CD8-positive, alpha-beta memory T cell (primary cell): ENCODE data around the gene RPL6. TPM values are rescaled to one million over a fixed set of nuclear protein-coding genes. Genes with fewer than 3 reads are reported as not detected.
"Not testable (repeated sequence)": the region's sequence is repeated elsewhere in the genome, so short reads cannot be mapped to it uniquely, and the experiment has no call there.

Experiments
- CTCF ChIA-PET: fragments of 350-600 bp; sonication (Branson Sonifier 250); formaldehyde crosslinking; loops from one replicate; lab custom pipeline; 2021; ENCODE audit warnings: antibody characterized with exemption; lab: Charles Lee
- POLR2A ChIA-PET: fragments of 350-600 bp; sonication (Branson Sonifier 250); formaldehyde crosslinking; loops from one replicate; lab custom pipeline; 2021; ENCODE audit warnings: antibody characterized with exemption; lab: Charles Lee
- DNase-seq, 5 donors: peaks; one replicate each; pipeline versions ENCODE4 v3.0.0 to v3.0.0-alpha.2; 2020 to 2022; ENCODE audit warnings: mixed read lengths in 1 of 5
- H3K27ac ChIP-seq: one replicate; pipeline ENCODE4 v1.7.0; 2013; ENCODE audit warnings: low read depth, mild to moderate bottlenecking, low read length, moderate library complexity
- H3K27me3 ChIP-seq: 2 replicates; pipeline ENCODE4 v1.7.0; 2013; ENCODE audit warnings: low read length, mild to moderate bottlenecking; ENCODE audit not compliant: insufficient read depth, poor library complexity, severe bottlenecking
- H3K36me3 ChIP-seq: 2 replicates; pipeline ENCODE4 v1.7.0; 2013; ENCODE audit warnings: mild to moderate bottlenecking, low read length, moderate library complexity; ENCODE audit not compliant: insufficient read depth
- H3K4me1 ChIP-seq: 2 replicates; pipeline ENCODE4 v1.7.0; 2013; ENCODE audit warnings: mild to moderate bottlenecking, low read length, moderate library complexity; ENCODE audit not compliant: insufficient read depth
- H3K4me3 ChIP-seq: 2 replicates; pipeline ENCODE4 v1.7.0; 2013; ENCODE audit warnings: mild to moderate bottlenecking, low read length
- H3K9me3 ChIP-seq: 2 replicates; pipeline ENCODE4 v1.7.0; 2013; ENCODE audit warnings: mild to moderate bottlenecking, low read length
- H3K27ac Mint-ChIP-seq, 8 donors: one replicate each; pipeline ENCODE4 v1.8.0; 2020 to 2021; ENCODE audit warnings: mixed read lengths in 8 of 8, mild to moderate bottlenecking in 6 of 8, inconsistent platforms in 3 of 8, moderate library complexity in 3 of 8
- H3K27me3 Mint-ChIP-seq, 2 donors: one replicate each; pipeline ENCODE4 v1.8.0; 2020 to 2021; ENCODE audit warnings: mixed read lengths in 2 of 2, mild to moderate bottlenecking in 1 of 2, moderate library complexity in 1 of 2
- H3K36me3 Mint-ChIP-seq, 3 donors: one replicate each; pipeline ENCODE4 v1.8.0; 2020 to 2021; ENCODE audit warnings: mixed read lengths in 3 of 3, inconsistent platforms in 1 of 3, mild to moderate bottlenecking in 1 of 3
- H3K4me1 Mint-ChIP-seq, 3 donors: one replicate each; pipeline ENCODE4 v1.8.0; 2020 to 2021; ENCODE audit warnings: mixed read lengths in 3 of 3, inconsistent platforms in 1 of 3, mild to moderate bottlenecking in 1 of 3
- H3K4me3 Mint-ChIP-seq, 7 donors: one replicate each; pipeline ENCODE4 v1.8.0; 2020 to 2021; ENCODE audit warnings: mixed read lengths in 7 of 7, mild to moderate bottlenecking in 6 of 7, moderate library complexity in 4 of 7, inconsistent platforms in 2 of 7
- H3K9me3 Mint-ChIP-seq, 5 donors: one replicate each; pipeline ENCODE4 v1.8.0; 2020 to 2022; ENCODE audit warnings: mixed read lengths in 5 of 5, mild to moderate bottlenecking in 3 of 5, moderate library complexity in 2 of 5, inconsistent platforms in 1 of 5
- polyA plus RNA-seq: library from polyadenylated mRNA; unstranded; fragments of 300-500 nt; fragmentation: Illumina TruSeq; gene quantifications from one replicate; pipeline ENCODE4 v1.2.3, GENCODE V29; 2021
- total RNA-seq, 2 experiments: library from RNA; stranded (reverse); gene quantifications; one replicate each; pipeline ENCODE4 v1.2.3, GENCODE V29; 2021

Gene RPL6
- total RNA-seq (1,000 to 10,000 TPM; 1,957 to 2,019 TPM), polyA plus RNA-seq (609 TPM)

GRCh38 chr12:112409064-112409905 is at the start of gene RPL6:
RPL6 (minus strand) TSS chr12:112409605; CDS start chr12:112408656, 949 bp downstream.
- Mint-ChIP-seq H3K9me3 (no peaks in the 10 kb centered on the region), H3K27ac (peak within 1 kb of the TSS; percentile 94 to 100 (median 99)), H3K36me3 (peaks cover 7 to 52% (median 14%) of the 10 kb centered on the region in 3 donors), H3K27me3 (no peaks in the 10 kb centered on the region), H3K4me1 (peaks cover 31 to 45% (median 45%) of the 10 kb centered on the region in 3 donors), H3K4me3 (peak within 1 kb of the TSS; percentile 99 to 100 (median 100))
- Histone ChIP-seq H3K36me3 (peaks cover 38% of the 10 kb centered on the region), H3K4me1 (peaks cover 27% of the 10 kb centered on the region), H3K27me3 (no peaks in the 10 kb centered on the region), H3K9me3 (no peaks in the 10 kb centered on the region), H3K27ac (peak within 1 kb of the TSS; percentile 92), H3K4me3 (peak within 1 kb of the TSS; percentile 93)
- DNase-seq = peak; percentile 55 to 86 (median 81)
- CTCF ChIA-PET = no interaction called here
- POLR2A ChIA-PET = no interaction called here

- Histone ChIP-seq H3K27me3 (no peaks in the 10 kb centered on the region), H3K36me3 (peaks cover 14% of the 10 kb centered on the region), H3K4me1 (no peaks in the 10 kb centered on the region), H3K4me3 (no peak overlapping the region), H3K9me3 (no peaks in the 10 kb centered on the region), H3K27ac (no peak overlapping the region)
- Mint-ChIP-seq H3K9me3 (no peaks in the 10 kb centered on the region), H3K4me1 (peaks cover 5 to 11% (median 6%) of the 10 kb centered on the region in 3 donors), H3K4me3 (no peak overlapping the region), H3K36me3 (peaks cover 20 to 61% (median 33%) of the 10 kb centered on the region in 3 donors), H3K27me3 (no peaks in the 10 kb centered on the region), H3K27ac (no peak overlapping the region)
- DNase-seq = no peak
- ChIA-PET POLR2A (no interaction called here), CTCF (no interaction called here)
Measured at GRCh38 chr12:112458751-112459150, 49.3 kb upstream of the RPL6 start.

GRCh38 chr12:112458330-112458729 is 48.9 kb upstream of the RPL6 start:
- no peaks in the 10 kb centered on the region for H3K9me3 Mint-ChIP-seq
- H3K4me3 ChIP-seq = no peak overlapping the region
- ChIA-PET POLR2A (no interaction called here), CTCF (no interaction called here)
- H3K27ac Mint-ChIP-seq = no peak overlapping the region
- H3K4me1 ChIP-seq = no peaks in the 10 kb centered on the region
- peaks cover 20 to 60% (median 35%) of the 10 kb centered on the region in 3 donors for H3K36me3 Mint-ChIP-seq
- no peak for DNase-seq
- no peak overlapping the region for H3K4me3 Mint-ChIP-seq
- H3K36me3 ChIP-seq = peaks cover 14% of the 10 kb centered on the region
- H3K9me3 ChIP-seq = no peaks in the 10 kb centered on the region
- H3K27me3 ChIP-seq = no peaks in the 10 kb centered on the region
- no peak overlapping the region for H3K27ac ChIP-seq
- peaks cover 2 to 7% (median 5%) of the 10 kb centered on the region in 3 donors for H3K4me1 Mint-ChIP-seq
- H3K27me3 Mint-ChIP-seq = no peaks in the 10 kb centered on the region

GRCh38 chr12:112457142-112457541 is 47.7 kb upstream of the RPL6 start:
- H3K36me3 ChIP-seq = peaks cover 14% of the 10 kb centered on the region
- H3K4me3 Mint-ChIP-seq, H3K9me3 Mint-ChIP-seq, H3K27me3 ChIP-seq, H3K4me1 Mint-ChIP-seq, H3K4me1 ChIP-seq, DNase-seq, CTCF ChIA-PET, H3K27me3 Mint-ChIP-seq, H3K9me3 ChIP-seq, H3K4me3 ChIP-seq, POLR2A ChIA-PET, H3K27ac ChIP-seq: not testable (repeated sequence)
- peaks cover 20 to 68% (median 35%) of the 10 kb centered on the region in 3 donors for H3K36me3 Mint-ChIP-seq
- peak overlapping the region in 1 of 8 donors; percentile 58 for H3K27ac Mint-ChIP-seq

- ChIA-PET POLR2A (no interaction called here), CTCF (no interaction called here)
- Histone ChIP-seq H3K4me3 (no peak overlapping the region), H3K4me1 (no peaks in the 10 kb centered on the region), H3K27ac (no peak overlapping the region), H3K9me3 (no peaks in the 10 kb centered on the region), H3K27me3 (no peaks in the 10 kb centered on the region), H3K36me3 (peaks cover 14% of the 10 kb centered on the region)
- Mint-ChIP-seq H3K9me3 (no peaks in the 10 kb centered on the region), H3K36me3 (peaks cover 20 to 73% (median 36%) of the 10 kb centered on the region in 3 donors), H3K4me1 (peaks cover 0 to 4% (median 3%) of the 10 kb centered on the region in 3 donors), H3K27me3 (no peaks in the 10 kb centered on the region), H3K27ac (no peak overlapping the region), H3K4me3 (no peak overlapping the region)
- DNase-seq = no peak
Measured at GRCh38 chr12:112456029-112456428, 46.6 kb upstream of the RPL6 start.

GRCh38 chr12:112450725-112451124 is 41.3 kb upstream of the RPL6 start:
- H3K4me1 ChIP-seq = peaks cover 6% of the 10 kb centered on the region
- peaks cover 4% of the 10 kb centered on the region for H3K36me3 ChIP-seq
- DNase-seq = no peak
- H3K4me3 Mint-ChIP-seq = no peak overlapping the region
- H3K27ac ChIP-seq = no peak overlapping the region
- CTCF ChIA-PET = no interaction called here
- no peaks in the 10 kb centered on the region for H3K27me3 ChIP-seq
- no peaks in the 10 kb centered on the region for H3K27me3 Mint-ChIP-seq
- peaks cover 14 to 20% (median 15%) of the 10 kb centered on the region in 3 donors for H3K4me1 Mint-ChIP-seq
- H3K36me3 Mint-ChIP-seq = peaks cover 6 to 69% (median 20%) of the 10 kb centered on the region in 3 donors
- H3K9me3 Mint-ChIP-seq = no peaks in the 10 kb centered on the region
- no peak overlapping the region for H3K4me3 ChIP-seq
- no peaks in the 10 kb centered on the region for H3K9me3 ChIP-seq
- peak overlapping the region in 2 of 8 donors; percentile 19 to 51 for H3K27ac Mint-ChIP-seq
- POLR2A ChIA-PET = no interaction called here

- CTCF ChIA-PET = not testable (repeated sequence)
Measured at GRCh38 chr12:112448165-112448564, 38.8 kb upstream of the RPL6 start.

GRCh38 chr12:112447106-112447505 is 37.7 kb upstream of the RPL6 start:
- no peaks in the 10 kb centered on the region for H3K9me3 ChIP-seq
- no peaks in the 10 kb centered on the region for H3K27me3 ChIP-seq
- Mint-ChIP-seq H3K27me3 (no peaks in the 10 kb centered on the region), H3K9me3 (no peaks in the 10 kb centered on the region), H3K4me3 (no peak overlapping the region), H3K36me3 (peaks cover 0 to 50% (median 13%) of the 10 kb centered on the region in 3 donors), H3K4me1 (peaks cover 15 to 25% (median 18%) of the 10 kb centered on the region in 3 donors), H3K27ac (peak overlapping the region in 7 of 8 donors; percentile 24 to 86 (median 72))
- H3K4me1 ChIP-seq = peaks cover 6% of the 10 kb centered on the region
- POLR2A ChIA-PET = no interaction called here
- no peak overlapping the region for H3K4me3 ChIP-seq
- no peak overlapping the region for H3K27ac ChIP-seq
- DNase-seq = no peak
- CTCF ChIA-PET = interaction anchor here (0.7 kb wide), 1 partner anchor 782 kb away, joined by 3 read pairs; no protein-coding TSS in a partner anchor
- H3K36me3 ChIP-seq = peaks cover 3% of the 10 kb centered on the region

More at GRCh38 chr12:112448165-112448564, 38.8 kb upstream of the RPL6 start:
- H3K9me3 Mint-ChIP-seq, H3K36me3 ChIP-seq, H3K27me3 Mint-ChIP-seq, H3K4me3 ChIP-seq, POLR2A ChIA-PET, DNase-seq, H3K4me1 ChIP-seq, H3K27ac ChIP-seq, H3K9me3 ChIP-seq, H3K27me3 ChIP-seq: not testable (repeated sequence)
- H3K4me1 Mint-ChIP-seq = peaks cover 15 to 25% (median 18%) of the 10 kb centered on the region in 3 donors
- H3K36me3 Mint-ChIP-seq = peaks cover 0 to 56% (median 13%) of the 10 kb centered on the region in 3 donors
- H3K27ac Mint-ChIP-seq = peak overlapping the region in 4 of 8 donors; percentile 33 to 87 (median 60)
- H3K4me3 Mint-ChIP-seq = peak overlapping the region in 1 of 7 donors; percentile 27
